ENCODE data around the gene NGF. TPM values are rescaled to one million over a fixed set of nuclear protein-coding genes. Genes with fewer than 3 reads are reported as not detected.

Gene NGF
- total and polyA plus RNA-seq, 3 experiments from 2014 or later = not detected

GRCh38 chr1:115289940-115290339 is 48.1 kb downstream of the NGF start:
- CTCF ChIA-PET = no interaction called here
- Mint-ChIP-seq H3K27ac (no peak overlapping the region), H3K27me3 (peaks cover 5 to 7% of the 10 kb centered on the region in 2 donors), H3K4me1 (no peaks in the 10 kb centered on the region), H3K4me3 (no peak overlapping the region), H3K36me3 (no peaks in the 10 kb centered on the region), H3K9me3 (peaks cover 0 to 2% (median 0%) of the 10 kb centered on the region in 5 donors)
- POLR2A ChIA-PET = no interaction called here
- Histone ChIP-seq H3K4me1 (ENCODE audit: insufficient read depth, low read length) (no peaks in the 10 kb centered on the region), H3K4me3 (ENCODE audit: low read length) (no peak overlapping the region), H3K27me3 (ENCODE audit: insufficient read depth, low read length, poor library complexity, severe bottlenecking) (no peaks in the 10 kb centered on the region), H3K36me3 (ENCODE audit: insufficient read depth, low read length) (no peaks in the 10 kb centered on the region), H3K27ac (ENCODE audit: low read depth, low read length) (no peak overlapping the region), H3K9me3 (ENCODE audit: low read length) (no peaks in the 10 kb centered on the region)
- no peak for DNase-seq

- Histone ChIP-seq H3K4me1 (ENCODE audit: insufficient read depth, low read length) (no peaks in the 10 kb centered on the region), H3K27ac (ENCODE audit: low read depth, low read length) (no peak overlapping the region), H3K9me3 (ENCODE audit: low read length) (no peaks in the 10 kb centered on the region), H3K4me3 (ENCODE audit: low read length) (no peak overlapping the region), H3K36me3 (ENCODE audit: insufficient read depth, low read length) (no peaks in the 10 kb centered on the region), H3K27me3 (ENCODE audit: insufficient read depth, low read length, poor library complexity, severe bottlenecking) (no peaks in the 10 kb centered on the region)
- Mint-ChIP-seq H3K36me3 (no peaks in the 10 kb centered on the region), H3K27ac (no peak overlapping the region), H3K27me3 (peaks cover 3% of the 10 kb centered on the region in 2 donors), H3K9me3 (peaks cover 0 to 2% (median 0%) of the 10 kb centered on the region in 5 donors), H3K4me3 (no peak overlapping the region), H3K4me1 (no peaks in the 10 kb centered on the region)
- no peak for DNase-seq
- ChIA-PET POLR2A (no interaction called here), CTCF (no interaction called here)
These were observed 49.4 kb downstream of the NGF start for GRCh38 chr1:115288591-115289198.

GRCh38 chr1:115286431-115287205 is 51.4 kb downstream of the NGF start:
- ChIA-PET POLR2A (no interaction called here), CTCF (no interaction called here)
- H3K4me1 ChIP-seq (ENCODE audit: insufficient read depth, low read length) = no peaks in the 10 kb centered on the region
- no peaks in the 10 kb centered on the region for H3K27me3 ChIP-seq (ENCODE audit: insufficient read depth, low read length, poor library complexity, severe bottlenecking)
- H3K27ac Mint-ChIP-seq = no peak overlapping the region
- no peak overlapping the region for H3K4me3 ChIP-seq (ENCODE audit: low read length)
- H3K27ac ChIP-seq (ENCODE audit: low read depth, low read length) = no peak overlapping the region
- no peaks in the 10 kb centered on the region for H3K36me3 Mint-ChIP-seq
- H3K4me3 Mint-ChIP-seq = no peak overlapping the region
- H3K9me3 Mint-ChIP-seq = peaks cover 0 to 2% (median 0%) of the 10 kb centered on the region in 5 donors
- no peak for DNase-seq
- no peaks in the 10 kb centered on the region for H3K9me3 ChIP-seq (ENCODE audit: low read length)
- peaks cover 3% of the 10 kb centered on the region in 2 donors for H3K27me3 Mint-ChIP-seq
- no peaks in the 10 kb centered on the region for H3K4me1 Mint-ChIP-seq
- no peaks in the 10 kb centered on the region for H3K36me3 ChIP-seq (ENCODE audit: insufficient read depth, low read length)

- ChIA-PET CTCF (no interaction called here), POLR2A (no interaction called here)
- Mint-ChIP-seq H3K4me1 (peaks cover 0 to 9% (median 0%) of the 10 kb centered on the region in 3 donors), H3K36me3 (no peaks in the 10 kb centered on the region), H3K27ac (no peak overlapping the region), H3K9me3 (peaks cover 0 to 2% (median 0%) of the 10 kb centered on the region in 5 donors), H3K4me3 (no peak overlapping the region), H3K27me3 (peaks cover 2 to 10% of the 10 kb centered on the region in 2 donors)
- no peaks in the 10 kb centered on the region for H3K4me1 ChIP-seq (ENCODE audit: insufficient read depth, low read length)
- H3K27me3 ChIP-seq (ENCODE audit: insufficient read depth, low read length, poor library complexity, severe bottlenecking) = no peaks in the 10 kb centered on the region
- H3K27ac ChIP-seq (ENCODE audit: low read depth, low read length) = no peak overlapping the region
- DNase-seq = no peak
- no peaks in the 10 kb centered on the region for H3K36me3 ChIP-seq (ENCODE audit: insufficient read depth, low read length)
- H3K4me3 ChIP-seq (ENCODE audit: low read length) = no peak overlapping the region
- H3K9me3 ChIP-seq (ENCODE audit: low read length) = no peaks in the 10 kb centered on the region
These were observed 53.8 kb downstream of the NGF start for GRCh38 chr1:115284209-115284608.

GRCh38 chr1:115283681-115284146 is 54.3 kb downstream of the NGF start:
- Histone ChIP-seq H3K4me3 (ENCODE audit: low read length) (no peak overlapping the region), H3K9me3 (ENCODE audit: low read length) (no peaks in the 10 kb centered on the region), H3K27ac (ENCODE audit: low read depth, low read length) (no peak overlapping the region), H3K27me3 (ENCODE audit: insufficient read depth, low read length, poor library complexity, severe bottlenecking) (no peaks in the 10 kb centered on the region), H3K4me1 (ENCODE audit: insufficient read depth, low read length) (no peaks in the 10 kb centered on the region), H3K36me3 (ENCODE audit: insufficient read depth, low read length) (no peaks in the 10 kb centered on the region)
- ChIA-PET CTCF (no interaction called here), POLR2A (no interaction called here)
- peaks cover 6 to 10% of the 10 kb centered on the region in 2 donors for H3K27me3 Mint-ChIP-seq
- H3K4me1 Mint-ChIP-seq = peaks cover 0 to 9% (median 0%) of the 10 kb centered on the region in 3 donors
- H3K4me3 Mint-ChIP-seq = no peak overlapping the region
- H3K9me3 Mint-ChIP-seq = peaks cover 0 to 2% (median 0%) of the 10 kb centered on the region in 5 donors
- H3K36me3 Mint-ChIP-seq = no peaks in the 10 kb centered on the region
- no peak for DNase-seq
- no peak overlapping the region for H3K27ac Mint-ChIP-seq

- POLR2A ChIA-PET = no interaction called here
- H3K4me1 Mint-ChIP-seq = peaks cover 0 to 9% (median 0%) of the 10 kb centered on the region in 3 donors
- peaks cover 0 to 2% (median 0%) of the 10 kb centered on the region in 5 donors for H3K9me3 Mint-ChIP-seq
- Histone ChIP-seq H3K4me1 (ENCODE audit: insufficient read depth, low read length) (no peaks in the 10 kb centered on the region), H3K36me3 (ENCODE audit: insufficient read depth, low read length) (no peaks in the 10 kb centered on the region), H3K27ac (ENCODE audit: low read depth, low read length) (no peak overlapping the region), H3K4me3 (ENCODE audit: low read length) (no peak overlapping the region), H3K27me3 (ENCODE audit: insufficient read depth, low read length, poor library complexity, severe bottlenecking) (no peaks in the 10 kb centered on the region), H3K9me3 (ENCODE audit: low read length) (no peaks in the 10 kb centered on the region)
- H3K27me3 Mint-ChIP-seq = peaks cover 6 to 10% of the 10 kb centered on the region in 2 donors
- CTCF ChIA-PET = no interaction called here
- H3K4me3 Mint-ChIP-seq = no peak overlapping the region
- no peaks in the 10 kb centered on the region for H3K36me3 Mint-ChIP-seq
- H3K27ac Mint-ChIP-seq = no peak overlapping the region
- no peak for DNase-seq
These were observed 54.8 kb downstream of the NGF start for GRCh38 chr1:115283249-115283648.

GRCh38 chr1:115282807-115283208 is 55.2 kb downstream of the NGF start:
- Mint-ChIP-seq H3K27me3 (peaks cover 6 to 10% of the 10 kb centered on the region in 2 donors), H3K27ac (no peak overlapping the region), H3K4me3 (no peak overlapping the region), H3K9me3 (peaks cover 0 to 2% (median 0%) of the 10 kb centered on the region in 5 donors), H3K36me3 (no peaks in the 10 kb centered on the region), H3K4me1 (peaks cover 0 to 9% (median 0%) of the 10 kb centered on the region in 3 donors)
- Histone ChIP-seq H3K27ac (ENCODE audit: low read depth, low read length) (no peak overlapping the region), H3K4me1 (ENCODE audit: insufficient read depth, low read length) (no peaks in the 10 kb centered on the region), H3K9me3 (ENCODE audit: low read length) (no peaks in the 10 kb centered on the region), H3K36me3 (ENCODE audit: insufficient read depth, low read length) (no peaks in the 10 kb centered on the region), H3K27me3 (ENCODE audit: insufficient read depth, low read length, poor library complexity, severe bottlenecking) (no peaks in the 10 kb centered on the region), H3K4me3 (ENCODE audit: low read length) (no peak overlapping the region)
- ChIA-PET CTCF (no interaction called here), POLR2A (no interaction called here)
- DNase-seq = no peak

- Mint-ChIP-seq H3K27ac (no peak overlapping the region), H3K9me3 (peaks cover 0 to 8% (median 2%) of the 10 kb centered on the region in 5 donors), H3K4me3 (no peak overlapping the region), H3K27me3 (peaks cover 6 to 10% of the 10 kb centered on the region in 2 donors), H3K36me3 (no peaks in the 10 kb centered on the region), H3K4me1 (peaks cover 0 to 9% (median 0%) of the 10 kb centered on the region in 3 donors)
- ChIA-PET CTCF (no interaction called here), POLR2A (no interaction called here)
- H3K27ac ChIP-seq (ENCODE audit: low read depth, low read length) = no peak overlapping the region
- H3K4me3 ChIP-seq (ENCODE audit: low read length) = no peak overlapping the region
- no peaks in the 10 kb centered on the region for H3K9me3 ChIP-seq (ENCODE audit: low read length)
- DNase-seq = no peak
- H3K4me1 ChIP-seq (ENCODE audit: insufficient read depth, low read length) = no peaks in the 10 kb centered on the region
- H3K36me3 ChIP-seq (ENCODE audit: insufficient read depth, low read length) = no peaks in the 10 kb centered on the region
- no peaks in the 10 kb centered on the region for H3K27me3 ChIP-seq (ENCODE audit: insufficient read depth, low read length, poor library complexity, severe bottlenecking)
These were observed 56.9 kb downstream of the NGF start for GRCh38 chr1:115281143-115281542.
